GM23338 (cell line): Measurements from ENCODE around the gene CHAC1. TPM values are rescaled to one million over a fixed set of nuclear protein-coding genes. Genes with fewer than 3 reads are reported as not detected.

Experiments used
- ATAC-seq: fragments of 200-7000 bp; cut with Tn5 transposase; 3 replicates; pipeline ENCODE4 v1.9.1; 2020
- DNase-seq: peaks from one replicate; pipeline ENCODE4 v3.0.0-alpha.2; 2015; ENCODE audit warnings: low spot score
- H2AFZ ChIP-seq: fragments of 200-600 bp; sonication (generic); 2 replicates; pipeline ENCODE4 v1.8.0; 2016; ENCODE audit warnings: antibody characterized with exemption, mild to moderate bottlenecking, moderate library complexity
- H3F3A ChIP-seq: fragments of 200-600 bp; sonication (generic); replicated peaks from 2 replicates; pipeline ENCODE4 v1.8.0; 2017; ENCODE audit warnings: antibody characterized with exemption, mixed run types, low read depth
- H3K27ac ChIP-seq: fragments of 200-600 bp; sonication (generic); 2 replicates; pipeline ENCODE4 v1.6.1; 2016; ENCODE audit warnings: low read depth
- H3K27me3 ChIP-seq: fragments of 200-600 bp; sonication (generic); 2 replicates; pipeline ENCODE4 v1.8.0; 2016; ENCODE audit warnings: mild to moderate bottlenecking, mixed run types, moderate library complexity; ENCODE audit not compliant: insufficient read depth
- H3K36me3 ChIP-seq: fragments of 200-600 bp; sonication (generic); 2 replicates; pipeline ENCODE4 v1.8.0; 2016; ENCODE audit warnings: mild to moderate bottlenecking; ENCODE audit not compliant: insufficient read depth
- H3K4me1 ChIP-seq: fragments of 200-600 bp; sonication (generic); 2 replicates; pipeline ENCODE4 v1.8.0; 2016; ENCODE audit warnings: mild to moderate bottlenecking, moderate library complexity; ENCODE audit not compliant: insufficient read depth
- H3K4me2 ChIP-seq: fragments of 200-600 bp; sonication (generic); 2 replicates; pipeline ENCODE4 v1.7.1; 2017; ENCODE audit warnings: mixed run types
- H3K4me3 ChIP-seq: fragments of 200-600 bp; sonication (generic); 2 replicates; pipeline ENCODE4 v1.6.1; 2016; ENCODE audit warnings: mixed run types
- H3K79me2 ChIP-seq: fragments of 200-600 bp; sonication (generic); replicated peaks from 2 replicates; pipeline ENCODE4 v1.8.0; 2017; ENCODE audit warnings: mild to moderate bottlenecking; ENCODE audit not compliant: insufficient read depth
- H3K9me2 ChIP-seq: fragments of 200-600 bp; sonication (generic); 2 replicates; pipeline ENCODE4 v1.8.0; 2017; ENCODE audit not compliant: insufficient read depth
- H4K20me1 ChIP-seq: fragments of 200-600 bp; sonication (generic); replicated peaks from 2 replicates; pipeline ENCODE4 v1.8.0; 2017; ENCODE audit warnings: mild to moderate bottlenecking; ENCODE audit not compliant: insufficient read depth
- H3K27ac Mint-ChIP-seq: 2 replicates; pipeline ENCODE4 v1.8.0; 2020; ENCODE audit warnings: inconsistent platforms, mild to moderate bottlenecking, moderate library complexity, mixed read lengths
- H3K27me3 Mint-ChIP-seq: 3 replicates; pipeline ENCODE4 v1.8.0; 2022; ENCODE audit warnings: low read depth, mild to moderate bottlenecking, moderate library complexity, mixed read lengths, inconsistent platforms; ENCODE audit not compliant: insufficient read depth, poor library complexity
- H3K36me3 Mint-ChIP-seq: 3 replicates; pipeline ENCODE4 v1.8.0; 2021; ENCODE audit warnings: low read depth, mild to moderate bottlenecking, inconsistent platforms, moderate library complexity, mixed read lengths
- H3K4me1 Mint-ChIP-seq: 3 replicates; pipeline ENCODE4 v1.8.0; 2020; ENCODE audit warnings: mild to moderate bottlenecking, inconsistent platforms, mixed read lengths
- H3K4me3 Mint-ChIP-seq: 3 replicates; pipeline ENCODE4 v1.8.0; 2021; ENCODE audit warnings: moderate library complexity, mild to moderate bottlenecking, inconsistent platforms, mixed read lengths
- H3K9me3 Mint-ChIP-seq: 3 replicates; pipeline ENCODE4 v1.8.0; 2020; ENCODE audit warnings: moderate library complexity, mild to moderate bottlenecking, inconsistent platforms, mixed read lengths
- CREB1 ChIP-seq: fragments of 250-450 bp; sonication (Bioruptor Pico); IDR thresholded peaks from 2 replicates; pipeline ENCODE4 v1.5.0; 2020; ENCODE audit warnings: low read depth, mild to moderate bottlenecking, moderate library complexity
- CTCF ChIP-seq, 2 experiments: fragments of 200-600 bp in 1 of 2; sonication (generic) in 1 of 2; conservative IDR thresholded peaks; 2 replicates each; pipeline versions ENCODE4 v1.5.1 to v1.6.1; 2016 to 2017; ENCODE audit warnings: antibody characterized with exemption in 2 of 2, low read depth in 2 of 2, mild to moderate bottlenecking in 2 of 2, moderate library complexity in 1 of 2
- EZH2 ChIP-seq: fragments of 200-600 bp; sonication (generic); IDR thresholded peaks from one replicate; pipeline ENCODE4 v1.8.0; 2017; ENCODE audit warnings: antibody characterized with exemption, mild to moderate bottlenecking, low read depth; ENCODE audit not compliant: unreplicated experiment
- EZH2phosphoT487 ChIP-seq: fragments of 200-600 bp; sonication (generic); IDR thresholded peaks from one replicate; pipeline ENCODE4 v1.8.1; 2018; ENCODE audit warnings: antibody characterized with exemption; ENCODE audit not compliant: unreplicated experiment
- JUNB ChIP-seq: IDR thresholded peaks from one replicate; pipeline ENCODE4 v1.6.1; 2016; ENCODE audit warnings: antibody characterized with exemption; ENCODE audit not compliant: unreplicated experiment
- NANOG ChIP-seq: IDR thresholded peaks from 2 replicates; pipeline ENCODE4 v1.6.1; 2016; ENCODE audit warnings: antibody characterized with exemption, borderline replicate concordance
- ZNF331 ChIP-seq: fragments of 250-450 bp; sonication (Bioruptor Pico); IDR thresholded peaks from 2 replicates; pipeline ENCODE4 v1.5.0; 2020; ENCODE audit warnings: low read depth, mild to moderate bottlenecking, moderate library complexity
- polyA plus RNA-seq: library from polyadenylated mRNA; unstranded; fragments of >200 nt; fragmentation: Nextera tagmentation; extraction: Ambion mirVana; gene quantifications from 2 replicates; pipeline ENCODE4 v1.2.1, GENCODE V29; 2016
- total RNA-seq: library from RNA; depleted of rRNA; stranded (reverse); fragments of >200 nt; shearing (Covaris generic); gene quantifications from 2 replicates; pipeline ENCODE4 v1.2.3, GENCODE V29; 2014
- TF ChIP-seq, protein P1 (sequence below): fragments of 250-450 bp; sonication (Bioruptor Pico); IDR thresholded peaks from 2 replicates; pipeline ENCODE4 v1.5.0; 2020; ENCODE audit warnings: mild to moderate bottlenecking, moderate library complexity
- TF ChIP-seq, protein P2 (sequence below): IDR thresholded peaks from 2 replicates; pipeline ENCODE4 v1.6.1; 2016; ENCODE audit warnings: antibody characterized with exemption

Gene CHAC1
- total and polyA plus RNA-seq, 2 experiments from 2014 or later: 73.0 to 124 TPM

DNA sequence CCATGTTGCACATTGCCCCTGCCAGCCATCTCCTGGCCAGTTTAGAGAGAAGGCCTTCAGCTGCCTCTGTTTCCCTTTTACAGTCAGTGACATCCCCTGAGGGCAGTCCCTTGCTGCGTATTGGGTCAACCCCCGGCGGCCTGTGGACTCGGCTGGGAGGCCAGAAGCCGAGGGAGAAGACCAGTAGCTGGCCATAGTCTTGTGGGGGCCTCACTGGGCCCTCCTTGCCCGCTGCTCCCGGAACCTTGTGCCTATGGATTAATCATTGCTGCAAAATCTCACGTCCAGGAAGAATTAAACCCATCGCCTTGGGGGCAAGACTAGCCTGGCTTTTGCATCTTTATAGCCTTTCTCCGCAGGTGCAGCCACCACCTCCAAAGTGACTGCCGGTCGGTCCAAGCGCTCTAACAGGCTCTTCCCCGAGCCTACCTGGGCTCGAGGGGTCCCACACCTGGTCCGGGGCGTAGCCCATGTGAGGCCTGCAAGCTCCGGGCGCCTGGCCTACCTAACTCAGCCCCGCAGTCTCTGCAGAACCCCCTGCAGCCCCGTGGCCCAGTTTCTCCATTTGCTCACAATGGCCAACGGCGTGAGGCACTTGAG lies 870 bp upstream of the CHAC1 start (continued):
- TF ChIP-seq, protein P1, sequence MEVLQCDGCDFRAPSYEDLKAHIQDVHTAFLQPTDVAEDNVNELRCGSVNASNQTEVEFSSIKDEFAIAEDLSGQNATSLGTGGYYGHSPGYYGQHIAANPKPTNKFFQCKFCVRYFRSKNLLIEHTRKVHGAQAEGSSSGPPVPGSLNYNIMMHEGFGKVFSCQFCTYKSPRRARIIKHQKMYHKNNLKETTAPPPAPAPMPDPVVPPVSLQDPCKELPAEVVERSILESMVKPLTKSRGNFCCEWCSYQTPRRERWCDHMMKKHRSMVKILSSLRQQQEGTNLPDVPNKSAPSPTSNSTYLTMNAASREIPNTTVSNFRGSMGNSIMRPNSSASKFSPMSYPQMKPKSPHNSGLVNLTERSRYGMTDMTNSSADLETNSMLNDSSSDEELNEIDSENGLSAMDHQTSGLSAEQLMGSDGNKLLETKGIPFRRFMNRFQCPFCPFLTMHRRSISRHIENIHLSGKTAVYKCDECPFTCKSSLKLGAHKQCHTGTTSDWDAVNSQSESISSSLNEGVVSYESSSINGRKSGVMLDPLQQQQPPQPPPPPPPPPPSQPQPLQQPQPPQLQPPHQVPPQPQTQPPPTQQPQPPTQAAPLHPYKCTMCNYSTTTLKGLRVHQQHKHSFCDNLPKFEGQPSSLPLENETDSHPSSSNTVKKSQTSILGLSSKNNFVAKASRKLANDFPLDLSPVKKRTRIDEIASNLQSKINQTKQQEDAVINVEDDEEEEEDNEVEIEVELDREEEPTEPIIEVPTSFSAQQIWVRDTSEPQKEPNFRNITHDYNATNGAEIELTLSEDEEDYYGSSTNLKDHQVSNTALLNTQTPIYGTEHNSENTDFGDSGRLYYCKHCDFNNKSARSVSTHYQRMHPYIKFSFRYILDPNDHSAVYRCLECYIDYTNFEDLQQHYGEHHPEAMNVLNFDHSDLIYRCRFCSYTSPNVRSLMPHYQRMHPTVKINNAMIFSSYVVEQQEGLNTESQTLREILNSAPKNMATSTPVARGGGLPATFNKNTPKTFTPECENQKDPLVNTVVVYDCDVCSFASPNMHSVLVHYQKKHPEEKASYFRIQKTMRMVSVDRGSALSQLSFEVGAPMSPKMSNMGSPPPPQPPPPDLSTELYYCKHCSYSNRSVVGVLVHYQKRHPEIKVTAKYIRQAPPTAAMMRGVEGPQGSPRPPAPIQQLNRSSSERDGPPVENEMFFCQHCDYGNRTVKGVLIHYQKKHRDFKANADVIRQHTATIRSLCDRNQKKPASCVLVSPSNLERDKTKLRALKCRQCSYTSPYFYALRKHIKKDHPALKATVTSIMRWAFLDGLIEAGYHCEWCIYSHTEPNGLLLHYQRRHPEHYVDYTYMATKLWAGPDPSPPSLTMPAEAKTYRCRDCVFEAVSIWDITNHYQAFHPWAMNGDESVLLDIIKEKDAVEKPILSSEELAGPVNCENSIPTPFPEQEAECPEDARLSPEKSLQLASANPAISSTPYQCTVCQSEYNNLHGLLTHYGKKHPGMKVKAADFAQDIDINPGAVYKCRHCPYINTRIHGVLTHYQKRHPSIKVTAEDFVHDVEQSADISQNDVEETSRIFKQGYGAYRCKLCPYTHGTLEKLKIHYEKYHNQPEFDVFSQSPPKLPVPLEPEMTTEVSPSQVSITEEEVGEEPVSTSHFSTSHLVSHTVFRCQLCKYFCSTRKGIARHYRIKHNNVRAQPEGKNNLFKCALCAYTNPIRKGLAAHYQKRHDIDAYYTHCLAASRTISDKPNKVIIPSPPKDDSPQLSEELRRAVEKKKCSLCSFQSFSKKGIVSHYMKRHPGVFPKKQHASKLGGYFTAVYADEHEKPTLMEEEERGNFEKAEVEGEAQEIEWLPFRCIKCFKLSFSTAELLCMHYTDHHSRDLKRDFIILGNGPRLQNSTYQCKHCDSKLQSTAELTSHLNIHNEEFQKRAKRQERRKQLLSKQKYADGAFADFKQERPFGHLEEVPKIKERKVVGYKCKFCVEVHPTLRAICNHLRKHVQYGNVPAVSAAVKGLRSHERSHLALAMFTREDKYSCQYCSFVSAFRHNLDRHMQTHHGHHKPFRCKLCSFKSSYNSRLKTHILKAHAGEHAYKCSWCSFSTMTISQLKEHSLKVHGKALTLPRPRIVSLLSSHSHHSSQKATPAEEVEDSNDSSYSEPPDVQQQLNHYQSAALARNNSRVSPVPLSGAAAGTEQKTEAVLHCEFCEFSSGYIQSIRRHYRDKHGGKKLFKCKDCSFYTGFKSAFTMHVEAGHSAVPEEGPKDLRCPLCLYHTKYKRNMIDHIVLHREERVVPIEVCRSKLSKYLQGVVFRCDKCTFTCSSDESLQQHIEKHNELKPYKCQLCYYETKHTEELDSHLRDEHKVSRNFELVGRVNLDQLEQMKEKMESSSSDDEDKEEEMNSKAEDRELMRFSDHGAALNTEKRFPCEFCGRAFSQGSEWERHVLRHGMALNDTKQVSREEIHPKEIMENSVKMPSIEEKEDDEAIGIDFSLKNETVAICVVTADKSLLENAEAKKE (CRISPR knock-in tag): no peak
- TF ChIP-seq EZH2: no peak

DNA sequence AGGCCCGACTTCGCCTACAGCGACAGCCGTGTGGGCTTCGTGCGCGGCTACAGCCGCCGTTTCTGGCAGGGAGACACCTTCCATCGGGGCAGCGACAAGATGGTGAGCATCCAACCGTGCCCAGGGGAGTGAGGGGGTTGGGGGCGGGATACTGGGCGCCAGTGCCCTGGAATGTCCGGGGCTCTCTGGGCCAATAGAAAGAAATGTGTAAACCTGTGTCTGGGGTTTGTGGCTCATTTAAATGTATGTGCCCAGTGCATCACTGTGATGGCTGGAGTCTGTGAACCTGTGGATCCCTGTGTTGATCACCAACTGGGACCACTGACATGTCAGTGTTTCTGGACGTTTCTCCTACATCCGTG lies 423 bp downstream of the CHAC1 start:
- no peak for TF ChIP-seq EZH2phosphoT487
- no peak for TF ChIP-seq ZNF331 (CRISPR knock-in tag)
- TF ChIP-seq, protein P2, sequence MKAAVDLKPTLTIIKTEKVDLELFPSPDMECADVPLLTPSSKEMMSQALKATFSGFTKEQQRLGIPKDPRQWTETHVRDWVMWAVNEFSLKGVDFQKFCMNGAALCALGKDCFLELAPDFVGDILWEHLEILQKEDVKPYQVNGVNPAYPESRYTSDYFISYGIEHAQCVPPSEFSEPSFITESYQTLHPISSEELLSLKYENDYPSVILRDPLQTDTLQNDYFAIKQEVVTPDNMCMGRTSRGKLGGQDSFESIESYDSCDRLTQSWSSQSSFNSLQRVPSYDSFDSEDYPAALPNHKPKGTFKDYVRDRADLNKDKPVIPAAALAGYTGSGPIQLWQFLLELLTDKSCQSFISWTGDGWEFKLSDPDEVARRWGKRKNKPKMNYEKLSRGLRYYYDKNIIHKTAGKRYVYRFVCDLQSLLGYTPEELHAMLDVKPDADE: no peak
- no peak for TF ChIP-seq CTCF (conservative IDR thresholded peaks at IDR 0.05; ENCODE audit: low read depth in 2 of 2)
- no peak for TF ChIP-seq JUNB
- TF ChIP-seq NANOG: no peak
- no peak for TF ChIP-seq EZH2
- no peak for TF ChIP-seq CREB1 (CRISPR knock-in tag)
- H3K36me3 ChIP-seq: peaks cover 7% of the 10 kb centered on the region
- H3K4me1 Mint-ChIP-seq: peaks cover 55% of the 10 kb centered on the region
- no peaks in the 10 kb centered on the region; the same call in 1 of the 2 replicates for H4K20me1 ChIP-seq
- DNase-seq (peak; percentile 44), ATAC-seq (peak; percentile 2)
- H3K36me3 Mint-ChIP-seq: peaks cover 48% of the 10 kb centered on the region
- H3K4me2 ChIP-seq: peak overlapping the region; percentile 88
- peak overlapping the region; percentile 98 for H3K4me3 ChIP-seq
- peak overlapping the region; percentile 36 for H3K27ac ChIP-seq
- H3K27me3 ChIP-seq: no peaks in the 10 kb centered on the region
- H3K4me3 Mint-ChIP-seq: peak overlapping the region; percentile 94
- peaks cover 35% of the 10 kb centered on the region for H3K27me3 Mint-ChIP-seq
- no peaks in the 10 kb centered on the region; the same call in none of the 3 replicates for H3K9me3 Mint-ChIP-seq
- H3K27ac Mint-ChIP-seq: peak overlapping the region; percentile 100
- no peak overlapping the region for H2AFZ ChIP-seq
- peaks cover 26% of the 10 kb centered on the region for H3F3A ChIP-seq
- H3K4me1 ChIP-seq: peaks cover 28% of the 10 kb centered on the region
- peaks cover 31% of the 10 kb centered on the region for H3K79me2 ChIP-seq
- no peaks in the 10 kb centered on the region for H3K9me2 ChIP-seq
